Measurements from ENCODE around the gene PSMB5.

PSMB5 gene

DNA sequence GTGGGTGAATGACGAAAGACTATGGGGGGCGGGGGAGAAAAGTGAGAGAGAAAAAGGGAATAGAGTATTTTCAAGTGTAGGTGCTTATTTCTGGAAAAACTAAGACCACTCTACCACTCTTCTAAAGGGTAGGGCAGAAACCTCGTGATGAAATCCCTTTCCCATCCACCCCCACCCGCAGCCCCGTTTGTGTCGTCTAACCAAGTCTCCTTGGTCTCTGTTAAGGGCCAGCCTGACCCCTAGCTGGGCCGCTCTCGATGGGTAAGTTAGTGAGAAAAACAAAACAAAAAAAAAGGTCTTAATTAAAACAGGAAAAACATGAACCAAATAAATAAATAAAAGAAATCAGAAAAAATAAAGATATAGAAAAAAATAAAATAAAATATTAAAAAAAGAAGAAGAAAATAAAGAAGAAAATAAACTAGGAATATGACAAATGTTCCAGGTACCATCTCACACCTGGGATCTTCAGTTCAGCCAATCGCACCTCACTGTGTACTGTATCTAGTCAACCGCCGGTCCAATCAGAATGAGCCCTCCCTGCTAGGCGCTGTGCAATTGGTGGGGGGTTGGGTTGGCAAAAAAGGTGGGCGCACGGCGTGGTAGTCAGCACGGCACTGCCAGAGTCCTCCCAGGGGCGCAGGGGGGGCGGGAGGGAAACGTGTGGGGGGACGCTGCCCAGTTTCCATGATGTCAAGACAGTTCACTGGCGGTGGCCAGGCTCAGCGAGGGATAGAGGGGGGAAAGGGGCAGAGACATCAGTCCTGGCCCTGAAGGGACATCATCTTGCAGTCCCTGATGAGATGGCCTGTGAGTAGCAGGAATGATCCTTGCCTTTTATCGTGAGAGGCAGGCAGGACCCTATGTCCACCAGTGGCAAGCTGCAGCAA is 32.4 kb upstream of the PSMB5 start:
- TF ChIP-seq, protein P1, sequence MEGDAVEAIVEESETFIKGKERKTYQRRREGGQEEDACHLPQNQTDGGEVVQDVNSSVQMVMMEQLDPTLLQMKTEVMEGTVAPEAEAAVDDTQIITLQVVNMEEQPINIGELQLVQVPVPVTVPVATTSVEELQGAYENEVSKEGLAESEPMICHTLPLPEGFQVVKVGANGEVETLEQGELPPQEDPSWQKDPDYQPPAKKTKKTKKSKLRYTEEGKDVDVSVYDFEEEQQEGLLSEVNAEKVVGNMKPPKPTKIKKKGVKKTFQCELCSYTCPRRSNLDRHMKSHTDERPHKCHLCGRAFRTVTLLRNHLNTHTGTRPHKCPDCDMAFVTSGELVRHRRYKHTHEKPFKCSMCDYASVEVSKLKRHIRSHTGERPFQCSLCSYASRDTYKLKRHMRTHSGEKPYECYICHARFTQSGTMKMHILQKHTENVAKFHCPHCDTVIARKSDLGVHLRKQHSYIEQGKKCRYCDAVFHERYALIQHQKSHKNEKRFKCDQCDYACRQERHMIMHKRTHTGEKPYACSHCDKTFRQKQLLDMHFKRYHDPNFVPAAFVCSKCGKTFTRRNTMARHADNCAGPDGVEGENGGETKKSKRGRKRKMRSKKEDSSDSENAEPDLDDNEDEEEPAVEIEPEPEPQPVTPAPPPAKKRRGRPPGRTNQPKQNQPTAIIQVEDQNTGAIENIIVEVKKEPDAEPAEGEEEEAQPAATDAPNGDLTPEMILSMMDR (IDR thresholded peaks at IDR 0.05; ENCODE audit: extremely low read depth, missing control alignments), result no peak
- peak; percentile 9 for DNase-seq (ENCODE audit: low spot score)

DNA sequence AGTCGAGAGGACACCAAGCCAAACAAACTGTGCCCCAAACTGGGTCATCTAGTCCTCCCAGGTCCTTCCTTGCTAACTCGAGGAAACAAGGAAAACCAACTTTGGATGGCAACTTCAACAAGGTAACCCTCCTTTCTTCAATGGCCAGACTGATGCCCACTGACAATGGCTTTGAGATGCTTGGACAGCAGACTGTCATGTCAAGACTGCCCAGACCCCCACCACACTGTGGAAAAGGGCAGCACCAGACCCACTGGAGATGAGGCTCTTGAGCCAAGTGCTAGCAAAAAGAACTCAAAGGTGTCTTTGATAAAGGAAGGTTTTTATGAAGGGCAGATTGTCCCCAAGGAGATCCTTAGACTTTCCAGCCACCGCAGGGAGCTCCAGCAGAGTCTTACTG is 31.7 kb upstream of the PSMB5 start:
- TF ChIP-seq, protein P1 (IDR thresholded peaks at IDR 0.05; ENCODE audit: extremely low read depth, missing control alignments), result no peak
- no peak for DNase-seq (ENCODE audit: low spot score)

- TF ChIP-seq, protein P1 (IDR thresholded peaks at IDR 0.05; ENCODE audit: extremely low read depth, missing control alignments), result no peak
- DNase-seq (ENCODE audit: low spot score), result no peak
These were observed 28.9 kb upstream of the PSMB5 start for GRCh38 chr14:23063601-23064000.

DNA sequence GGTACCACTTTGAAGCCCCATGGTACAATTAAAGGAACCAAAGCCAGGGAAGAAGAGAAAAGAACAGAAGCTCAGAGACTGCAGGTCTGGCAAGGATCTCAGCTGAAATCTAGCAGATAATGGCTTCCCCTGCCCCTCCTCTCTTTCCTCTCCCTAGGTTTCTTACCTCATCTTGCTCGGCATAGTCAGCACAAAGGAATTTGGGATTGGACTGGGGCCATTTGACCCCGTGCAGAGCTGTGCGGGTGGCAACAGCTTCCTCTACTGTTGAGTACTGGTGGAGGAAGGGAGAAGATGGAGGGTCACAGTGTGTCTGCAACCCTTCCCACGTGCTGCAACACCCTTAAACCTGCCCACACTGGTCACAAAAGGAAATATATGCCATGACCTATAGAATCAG is 27.3 kb upstream of the PSMB5 start:
- TF ChIP-seq, protein P1 (IDR thresholded peaks at IDR 0.05; ENCODE audit: extremely low read depth, missing control alignments), result no peak
- no peak for DNase-seq (ENCODE audit: low spot score)

DNA sequence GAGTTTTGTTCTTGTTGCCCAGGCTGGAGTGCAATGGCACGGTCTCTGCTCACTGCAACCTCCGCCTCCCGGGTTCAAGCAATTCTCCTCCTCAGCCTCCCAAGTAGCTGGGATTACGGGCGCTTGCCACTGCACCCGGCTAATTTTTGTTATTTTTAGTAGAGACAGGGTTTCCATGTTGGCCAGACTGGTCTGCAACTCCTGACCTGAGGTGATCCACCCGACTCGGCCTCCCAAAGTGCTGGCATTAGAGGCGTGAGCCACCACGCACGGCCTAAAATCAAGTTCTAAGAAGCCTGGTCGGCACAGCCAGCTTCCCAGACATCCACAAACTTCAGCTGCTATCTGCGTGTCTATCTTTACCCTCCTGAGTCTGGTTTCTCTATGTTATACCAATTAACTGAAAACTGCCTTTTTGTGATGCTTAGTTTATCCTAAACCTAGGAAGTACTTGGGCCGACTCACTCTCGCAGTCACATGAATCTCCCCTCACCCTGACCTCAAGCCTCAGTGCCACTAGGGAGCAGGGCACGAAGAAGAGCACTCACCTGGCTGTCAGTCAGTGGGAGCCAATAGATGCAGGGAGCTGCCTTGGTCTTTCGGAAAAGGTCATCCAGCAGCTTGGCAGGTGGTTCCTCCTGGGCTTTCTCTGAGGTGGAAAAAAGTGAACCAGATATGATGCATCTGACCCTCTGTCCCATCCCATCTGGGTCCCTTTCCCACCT is 26.0 kb upstream of the PSMB5 start:
- peak; percentile 4 for DNase-seq (ENCODE audit: low spot score)
- TF ChIP-seq, protein P1 (IDR thresholded peaks at IDR 0.05; ENCODE audit: extremely low read depth, missing control alignments), result no peak

DNA sequence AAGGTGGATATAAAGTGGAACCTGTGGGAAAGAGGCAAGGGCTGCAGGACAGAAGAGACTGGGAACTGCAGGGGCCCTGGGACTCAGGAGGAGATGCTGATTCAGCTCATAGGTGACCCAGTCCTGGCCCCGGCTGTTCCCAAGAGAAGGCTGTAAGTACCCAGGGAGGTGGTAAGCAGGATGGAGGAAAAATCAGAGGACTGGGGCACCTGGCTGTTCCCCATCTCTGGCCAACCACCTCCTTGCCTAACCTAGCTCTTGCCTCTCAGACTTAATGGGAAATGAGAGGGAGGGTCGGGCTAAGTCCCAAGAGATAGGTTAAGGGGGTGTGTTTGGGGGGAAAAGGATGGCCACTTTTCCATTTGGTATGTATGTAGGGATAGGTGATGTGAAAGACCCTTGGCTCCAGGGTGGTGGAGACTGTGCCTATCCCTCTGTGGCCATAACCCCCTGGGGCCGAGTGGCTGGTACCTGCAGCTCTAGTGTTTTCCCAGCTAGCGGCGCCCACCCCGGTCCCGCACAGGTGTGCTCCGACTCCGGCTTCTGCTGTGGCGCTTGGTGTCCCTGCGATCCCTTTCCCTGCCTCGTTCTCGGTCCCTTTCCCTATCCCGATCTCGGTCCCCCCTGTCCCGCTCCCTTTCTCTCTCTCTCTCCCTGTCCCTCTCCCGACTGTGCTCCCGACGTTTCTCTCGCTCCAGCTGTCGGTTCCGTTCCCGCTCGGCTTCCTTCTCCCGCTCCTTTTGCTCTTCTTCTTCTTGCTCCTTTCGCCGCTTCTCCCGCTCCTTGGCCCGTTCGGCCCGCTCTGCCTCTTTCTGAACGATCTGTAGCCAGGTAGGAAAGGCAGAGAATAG is 24.2 kb upstream of the PSMB5 start:
- TF ChIP-seq, protein P1 (IDR thresholded peaks at IDR 0.05; ENCODE audit: extremely low read depth, missing control alignments), result no peak
- peak; percentile 47 for DNase-seq (ENCODE audit: low spot score)

Measured in GM20000 (cell line).